ENCODE measurements around the gene VPS25. TPM values are rescaled to one million over a fixed set of nuclear protein-coding genes. Genes with fewer than 3 reads are reported as not detected.

VPS25 gene
- total and polyA plus RNA-seq, 9 of the 15 experiments (the other 6 are each of a cell fraction or from before 2014, with no cell fraction given), result 123 to 352 (median 180) TPM

DNA sequence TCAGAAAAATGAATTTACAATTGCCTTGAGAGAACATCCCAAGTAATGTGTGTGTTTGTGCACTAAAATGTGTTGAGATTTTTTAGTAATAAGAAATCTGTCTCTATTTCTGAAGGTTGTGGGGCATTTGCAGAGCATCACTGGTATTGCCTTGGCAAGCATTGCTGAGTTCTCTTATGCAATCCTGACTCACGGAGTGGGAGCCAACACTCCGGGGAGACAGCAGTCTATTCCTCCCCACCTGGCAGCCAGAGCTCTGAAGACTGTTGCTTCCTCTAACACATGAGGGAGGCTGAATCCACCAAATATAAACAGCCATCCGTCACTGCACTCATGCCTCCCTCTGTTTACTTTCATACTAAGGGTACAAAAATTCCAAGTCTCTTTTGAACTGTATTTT, 36.0 kb downstream of the VPS25 start (continued):
- no peak for TF ChIP-seq ZBTB12 (CRISPR knock-in tag; IDR thresholded peaks at IDR 0.05)
- TF ChIP-seq SIX5 (IDR thresholded peaks at IDR 0.05; ENCODE audit: borderline replicate concordance in 1 of 2, insufficient read depth in 1 of 2, low read depth in 1 of 2, low read length in 2 of 2), result no peak
- TF ChIP-seq ZNF445 (CRISPR knock-in tag; IDR thresholded peaks at IDR 0.05; ENCODE audit: low read depth), result no peak
- TF ChIP-seq, protein P1, sequence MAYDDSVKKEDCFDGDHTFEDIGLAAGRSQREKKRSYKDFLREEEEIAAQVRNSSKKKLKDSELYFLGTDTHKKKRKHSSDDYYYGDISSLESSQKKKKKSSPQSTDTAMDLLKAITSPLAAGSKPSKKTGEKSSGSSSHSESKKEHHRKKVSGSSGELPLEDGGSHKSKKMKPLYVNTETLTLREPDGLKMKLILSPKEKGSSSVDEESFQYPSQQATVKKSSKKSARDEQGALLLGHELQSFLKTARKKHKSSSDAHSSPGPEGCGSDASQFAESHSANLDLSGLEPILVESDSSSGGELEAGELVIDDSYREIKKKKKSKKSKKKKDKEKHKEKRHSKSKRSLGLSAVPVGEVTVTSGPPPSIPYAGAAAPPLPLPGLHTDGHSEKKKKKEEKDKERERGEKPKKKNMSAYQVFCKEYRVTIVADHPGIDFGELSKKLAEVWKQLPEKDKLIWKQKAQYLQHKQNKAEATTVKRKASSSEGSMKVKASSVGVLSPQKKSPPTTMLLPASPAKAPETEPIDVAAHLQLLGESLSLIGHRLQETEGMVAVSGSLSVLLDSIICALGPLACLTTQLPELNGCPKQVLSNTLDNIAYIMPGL (CRISPR knock-in tag; IDR thresholded peaks at IDR 0.05), result no peak
- no peak for TF ChIP-seq POLR3A (IDR thresholded peaks at IDR 0.05; ENCODE audit: borderline replicate concordance, extremely low read depth, insufficient read depth, insufficient read length)

GRCh38 chr17:42814633-42815399, 41.6 kb downstream of the VPS25 start:
- no peak for DNase-seq (ENCODE audit: extremely low read depth in 1 of 4, low spot score in 3 of 4)
- Histone ChIP-seq H3K9me3 (replicated peaks; ENCODE audit: control insufficient read depth, insufficient read depth, low read depth, low read length) (no peaks in the 10 kb centered on the region), H3K27ac (ENCODE audit: extremely low read depth, low read depth, low read length) (no peak overlapping the region), H3K4me3 (no peak overlapping the region), H3K9me1 (ENCODE audit: control insufficient read depth, insufficient read depth, low read length) (no peaks in the 10 kb centered on the region), H2AFZ (ENCODE audit: low read depth, low read length) (no peak overlapping the region), H3K36me3 (ENCODE audit: control insufficient read depth, insufficient read depth, low read length) (peaks cover 82% of the 10 kb centered on the region), H3K27me3 (ENCODE audit: control insufficient read depth in 2 of 2, insufficient read depth in 2 of 2, low read length in 2 of 2) (no peaks in the 10 kb centered on the region), H3K4me1 (replicated peaks in 1 of 2; ENCODE audit: control insufficient read depth in 2 of 2, insufficient read depth in 2 of 2, low read length in 2 of 2) (no peaks in the 10 kb centered on the region), H3K4me2 (ENCODE audit: insufficient read depth, low read length) (no peak overlapping the region), H4K20me1 (replicated peaks; ENCODE audit: control insufficient read depth, insufficient read depth, low read length) (no peaks in the 10 kb centered on the region), H3K9ac (ENCODE audit: insufficient read depth in 1 of 2, low read depth in 2 of 2, low read length in 2 of 2) (no peak overlapping the region), H3K79me2 (ENCODE audit: control insufficient read depth, insufficient read depth, low read length) (no peaks in the 10 kb centered on the region)
- no peak for ATAC-seq
- ChIA-PET POLR2A (interaction anchor here (0.5 to 1.9 kb wide), 9 partner anchors 9 to 713 kb away, joined by 3 to 8 read pairs (median 3); partner anchors contain the start of genes BECN1, CNTD1 and COA3), CTCF (ENCODE audit: low intra/inter-chr PET ratio) (no interaction called here)
- 79% methylated on average over 8 of the region's 8 CpGs for WGBS (ENCODE audit: insufficient coverage, low coverage, missing lambda C conversion rate)
- intact Hi-C loops (cut with micrococcal nuclease), result no loop called here
- TF ChIP-seq HDAC3 (IDR thresholded peaks at IDR 0.05; ENCODE audit: borderline replicate concordance, partially characterized antibody) (no peak), NFE2L1 (tag; IDR thresholded peaks at IDR 0.05; ENCODE audit: borderline replicate concordance, low read depth) (no peak), NFIC (IDR thresholded peaks at IDR 0.05) (0 out of 2 replicates have a peak, but pooled peaks have one; percentile 5), POLR2A (conservative IDR thresholded peaks at IDR 0.05) (0 out of 2 replicates have a peak, but pooled peaks have one; percentile 30), E2F4 (CRISPR knock-in tag; IDR thresholded peaks at IDR 0.05; ENCODE audit: low read depth) (no peak), KDM2B (CRISPR knock-in tag; IDR thresholded peaks at IDR 0.05) (no peak), ZNF133 (CRISPR knock-in tag; IDR thresholded peaks at IDR 0.05) (no peak), TAF1 (IDR thresholded peaks at IDR 0.05; ENCODE audit: control insufficient read depth, extremely low read depth, insufficient read depth, low read length, severe bottlenecking) (no peak)
- TF ChIP-seq, protein P2, sequence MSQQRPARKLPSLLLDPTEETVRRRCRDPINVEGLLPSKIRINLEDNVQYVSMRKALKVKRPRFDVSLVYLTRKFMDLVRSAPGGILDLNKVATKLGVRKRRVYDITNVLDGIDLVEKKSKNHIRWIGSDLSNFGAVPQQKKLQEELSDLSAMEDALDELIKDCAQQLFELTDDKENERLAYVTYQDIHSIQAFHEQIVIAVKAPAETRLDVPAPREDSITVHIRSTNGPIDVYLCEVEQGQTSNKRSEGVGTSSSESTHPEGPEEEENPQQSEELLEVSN (IDR thresholded peaks at IDR 0.05; ENCODE audit: borderline replicate concordance in 1 of 2, extremely low read depth in 1 of 2, insufficient read depth in 1 of 2, insufficient read length in 1 of 2, low read depth in 1 of 2, low read length in 1 of 2, poor library complexity in 1 of 2, severe bottlenecking in 1 of 2), result no peak
- no peak for FAIRE-seq
- BruUV-seq (replicated peaks), result no TSS peak
- in situ Hi-C loops (cut with MboI), result no loop called here
